Activated CD8-positive, alpha-beta memory T cell treated with anti-CD3 and anti-CD28 coated beads, Interleukin-2, amount 50 U/mL, for 24 hours (primary cell): ENCODE results near the gene NYAP2.

ENCODE experiments used
- DNase-seq: peaks from one replicate; pipeline ENCODE4 v3.0.0-alpha.2; 2020; ENCODE audit errors: extremely low read depth

The NYAP2 gene

DNA sequence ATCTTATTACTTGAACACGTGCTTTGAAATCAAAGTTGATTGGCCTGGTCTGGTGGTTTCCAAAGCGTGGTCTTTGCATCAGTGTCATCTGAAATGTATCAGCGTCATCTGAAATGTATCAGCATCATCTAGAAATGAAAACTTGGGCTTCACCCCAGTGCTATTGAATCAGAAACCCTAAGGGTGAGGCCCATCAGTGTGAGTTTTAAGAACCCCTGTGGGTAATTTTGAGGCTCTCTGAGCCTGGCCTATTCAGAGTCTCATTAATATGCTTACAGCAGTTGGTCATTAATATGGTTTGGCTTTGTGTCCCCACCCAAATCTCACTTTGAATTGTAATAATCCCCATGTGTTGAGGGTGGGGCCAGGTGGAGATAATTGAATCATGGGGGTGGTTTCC, 85.2 kb downstream of the NYAP2 start:
- no peak for DNase-seq

DNA sequence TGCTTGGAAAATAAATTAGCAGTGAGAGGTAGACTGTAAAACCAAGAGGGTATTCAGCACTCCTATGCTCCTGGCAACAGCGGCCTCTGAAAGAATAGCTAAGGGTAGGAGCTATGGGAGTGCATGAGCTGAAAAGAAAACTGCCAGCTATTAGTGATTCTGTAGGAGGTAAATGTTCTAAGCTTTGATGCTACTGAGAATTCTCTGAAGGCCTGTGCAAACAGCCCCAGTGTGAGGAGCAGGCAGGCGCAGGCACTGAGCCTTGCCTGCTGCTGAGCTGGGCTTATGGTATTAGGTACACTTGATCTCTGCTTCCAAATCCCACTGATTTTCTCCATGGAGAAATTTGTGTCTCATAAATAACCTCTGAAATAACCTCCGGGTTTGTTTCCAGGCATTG, 86.7 kb downstream of the NYAP2 start:
- no peak for DNase-seq

DNA sequence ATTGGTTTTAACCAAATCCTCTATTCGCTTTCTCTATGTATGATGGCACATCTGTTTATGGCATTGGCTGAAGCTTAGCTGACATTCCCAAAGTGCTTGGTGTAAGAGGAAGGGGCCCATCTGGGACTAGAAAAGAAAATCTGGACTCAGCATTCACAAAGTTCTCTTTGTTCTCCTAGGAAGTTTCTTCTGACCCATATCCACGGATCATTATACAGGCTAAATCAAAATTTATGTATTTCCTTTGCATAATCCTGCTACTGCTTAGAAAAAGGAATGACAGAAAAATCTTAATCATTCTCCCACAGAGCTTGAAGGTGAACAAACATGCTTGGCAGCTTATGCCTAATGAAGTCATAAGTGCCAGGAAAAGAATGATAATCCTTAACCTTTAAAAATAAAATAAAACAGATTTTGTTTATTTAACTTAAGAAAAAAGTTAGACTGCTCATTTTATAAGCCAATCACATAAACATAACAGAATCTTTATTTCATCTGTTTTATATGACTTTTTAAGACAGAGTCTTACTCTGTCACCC, 88.4 kb downstream of the NYAP2 start:
- DNase-seq: no peak

DNA sequence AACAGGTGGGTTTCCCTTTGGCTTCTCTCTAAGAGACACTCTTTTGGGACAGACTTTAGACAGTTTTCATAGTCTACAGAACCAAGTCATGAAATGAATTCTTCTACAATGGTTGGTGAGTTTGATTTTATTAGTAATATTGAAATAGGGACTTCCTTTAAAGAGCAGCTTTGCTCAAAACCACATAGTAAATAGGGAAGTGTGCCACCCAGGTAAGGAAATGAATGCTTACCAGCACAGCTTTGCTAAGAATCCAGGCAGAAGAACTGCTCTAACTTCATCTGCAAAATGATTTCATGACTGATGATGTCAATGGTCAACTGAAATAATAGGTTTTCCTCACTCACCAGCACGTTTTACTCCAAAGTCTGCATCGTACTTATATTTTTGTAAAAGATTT, 89.2 kb downstream of the NYAP2 start:
- DNase-seq: no peak

DNA sequence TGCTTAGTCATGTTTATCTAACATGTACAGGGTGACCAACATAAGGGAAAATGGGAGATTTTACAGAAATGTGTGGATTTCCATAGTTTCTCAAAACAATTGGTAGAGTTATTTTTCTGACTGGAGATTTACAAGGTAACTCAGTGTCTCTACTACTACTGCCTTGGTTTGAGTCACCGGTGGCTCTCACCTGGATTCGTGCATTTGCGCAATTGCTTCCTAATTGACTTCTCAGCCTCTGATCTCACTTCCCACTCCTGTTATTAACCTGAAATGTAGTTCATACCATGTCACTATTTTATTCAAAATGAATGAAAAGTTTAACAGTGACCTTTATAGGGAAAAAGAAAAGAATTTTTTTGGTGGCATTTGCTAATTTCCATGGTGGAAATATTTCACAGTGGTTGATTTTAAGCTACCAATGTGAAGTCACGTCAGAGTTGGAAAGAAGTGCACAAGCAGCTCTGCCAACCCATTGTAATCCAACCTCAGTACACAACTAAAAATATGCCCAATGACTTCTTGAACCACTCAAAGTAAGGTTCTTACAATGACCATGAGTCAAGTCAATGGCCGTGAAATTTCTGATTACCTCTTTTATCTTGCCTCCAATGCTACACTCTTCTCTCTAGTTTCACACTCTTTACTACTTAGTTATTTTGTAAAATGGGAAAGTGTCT, 94.0 kb downstream of the NYAP2 start:
- no peak for DNase-seq

DNA sequence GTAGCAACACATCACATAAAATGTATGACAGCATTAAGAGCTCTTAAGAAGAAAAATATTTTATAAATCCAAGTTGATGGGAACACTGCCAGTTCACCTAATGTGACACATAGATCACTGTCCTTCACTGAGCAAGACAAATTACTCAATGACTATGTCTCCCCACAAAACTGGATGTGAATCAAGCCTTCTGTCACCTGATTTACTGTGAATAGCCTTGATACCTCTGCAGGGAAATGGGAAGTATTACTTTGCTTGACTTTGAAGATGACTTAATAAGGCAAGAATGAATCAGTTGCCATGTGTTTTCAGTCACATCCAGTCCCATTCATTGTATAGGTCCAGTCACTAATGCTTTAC, 94.6 kb downstream of the NYAP2 start:
- no peak for DNase-seq

DNA sequence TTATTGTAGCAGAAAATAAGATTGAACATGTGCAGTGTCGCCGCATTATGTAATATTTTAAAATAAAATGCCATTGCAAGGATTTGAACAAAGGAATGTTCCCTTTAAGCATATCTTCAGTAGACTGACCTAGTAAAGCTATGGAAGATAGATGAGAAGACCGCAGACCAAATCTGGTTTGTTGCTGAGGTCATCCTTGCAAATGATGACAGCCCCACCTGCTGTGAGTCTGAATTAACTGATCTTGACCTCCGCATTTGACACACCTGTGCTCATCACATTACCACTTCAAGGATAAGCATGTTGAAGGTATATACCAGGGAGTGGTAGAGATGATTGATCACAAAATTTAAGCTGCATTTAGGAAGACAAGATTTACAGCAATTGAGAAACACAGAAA, 96.2 kb downstream of the NYAP2 start:
- no peak for DNase-seq

DNA sequence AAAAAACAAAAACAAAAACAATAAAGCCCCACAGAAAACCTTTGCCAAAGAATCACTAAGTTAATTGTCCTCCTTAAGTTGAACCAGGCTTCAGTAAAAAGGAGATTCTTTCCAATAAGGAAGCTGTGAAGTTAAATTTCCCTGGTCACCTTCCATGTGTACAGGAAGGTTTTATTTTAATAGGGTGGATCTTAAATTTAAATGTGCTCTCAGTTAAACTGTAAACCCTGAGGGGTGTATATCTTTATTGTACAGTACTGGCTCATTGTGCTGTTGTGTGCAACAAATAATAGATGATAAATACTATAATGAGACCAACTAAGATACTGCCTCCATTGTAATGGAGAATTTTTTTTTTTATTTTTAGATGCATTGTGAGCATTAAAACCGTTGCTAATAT, 97.1 kb downstream of the NYAP2 start:
- no peak for DNase-seq

DNA sequence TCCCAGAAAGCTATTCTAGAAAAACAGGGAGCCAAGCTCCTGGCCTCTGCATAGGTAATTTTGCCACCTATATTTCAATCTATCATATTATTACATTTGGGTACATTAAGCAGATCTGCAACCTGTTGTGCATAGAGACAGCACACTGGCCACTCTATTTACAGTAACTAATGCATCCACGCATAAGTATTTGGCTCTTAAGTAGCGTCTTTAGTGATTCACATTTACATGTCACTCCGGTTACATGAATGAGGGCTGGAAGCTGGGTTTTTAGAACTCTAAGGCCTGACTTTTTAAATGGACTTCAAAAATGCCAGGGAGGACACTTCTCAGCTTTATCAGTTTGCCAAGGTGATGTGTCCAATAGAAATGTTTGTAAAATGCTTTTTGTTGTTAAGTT, 97.7 kb downstream of the NYAP2 start:
- no peak for DNase-seq

DNA sequence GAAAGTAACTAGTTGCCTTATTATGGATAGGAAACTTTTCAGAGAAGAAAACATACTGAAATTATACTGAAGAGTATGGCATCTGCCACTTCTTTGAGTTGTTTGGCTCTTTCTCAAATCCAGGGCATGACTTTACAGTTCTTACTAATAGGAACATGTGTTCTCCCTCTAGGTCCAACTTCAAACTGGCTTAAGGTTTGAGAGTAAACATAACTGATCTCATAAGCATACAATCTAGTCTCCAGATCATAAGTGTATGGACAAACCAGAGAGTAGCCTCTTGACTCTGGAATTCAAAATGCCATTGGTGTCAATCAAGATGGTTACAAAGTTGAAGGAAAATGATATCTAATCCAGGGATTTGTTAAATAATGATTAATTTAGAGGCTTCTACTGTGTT, 101.5 kb downstream of the NYAP2 start:
- no peak for DNase-seq

DNA sequence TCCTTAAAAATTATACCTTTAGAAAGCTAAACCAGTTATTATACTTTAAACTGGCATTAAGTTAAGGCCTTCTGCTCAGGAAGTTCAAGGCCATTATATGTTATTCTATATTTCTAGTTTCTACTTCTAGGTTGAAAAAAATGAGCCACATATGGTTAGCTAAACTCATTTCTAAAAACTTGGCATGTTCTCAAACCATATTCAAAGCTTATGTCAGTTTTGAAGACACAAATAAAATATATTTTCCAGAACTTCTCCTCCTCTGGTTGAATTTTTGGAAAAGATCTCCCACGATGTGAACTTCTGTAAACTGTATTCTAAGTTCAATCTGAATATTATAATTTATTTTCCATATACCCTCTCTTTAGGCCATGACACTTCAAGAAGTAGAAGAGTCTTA, 103.5 kb downstream of the NYAP2 start:
- DNase-seq: no peak

DNA sequence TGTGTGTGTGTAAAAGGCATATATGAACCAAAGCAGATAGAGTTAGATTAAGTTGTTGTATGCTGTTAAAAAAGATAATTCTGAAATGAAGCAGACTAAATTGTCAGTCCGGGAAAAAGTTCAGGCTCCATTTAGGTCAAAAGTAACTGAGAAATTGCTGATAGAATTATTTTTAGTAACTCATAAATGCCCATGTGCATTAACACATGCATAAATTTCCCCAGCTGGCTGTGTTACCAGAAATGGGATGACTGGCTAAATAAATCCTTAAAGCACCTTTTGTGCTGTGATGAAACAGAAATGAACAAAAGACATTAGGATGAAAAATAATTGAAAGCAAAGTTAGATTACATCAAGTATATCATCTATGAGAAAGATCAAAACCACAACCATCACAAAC, 111.3 kb downstream of the NYAP2 start:
- no peak for DNase-seq

DNA sequence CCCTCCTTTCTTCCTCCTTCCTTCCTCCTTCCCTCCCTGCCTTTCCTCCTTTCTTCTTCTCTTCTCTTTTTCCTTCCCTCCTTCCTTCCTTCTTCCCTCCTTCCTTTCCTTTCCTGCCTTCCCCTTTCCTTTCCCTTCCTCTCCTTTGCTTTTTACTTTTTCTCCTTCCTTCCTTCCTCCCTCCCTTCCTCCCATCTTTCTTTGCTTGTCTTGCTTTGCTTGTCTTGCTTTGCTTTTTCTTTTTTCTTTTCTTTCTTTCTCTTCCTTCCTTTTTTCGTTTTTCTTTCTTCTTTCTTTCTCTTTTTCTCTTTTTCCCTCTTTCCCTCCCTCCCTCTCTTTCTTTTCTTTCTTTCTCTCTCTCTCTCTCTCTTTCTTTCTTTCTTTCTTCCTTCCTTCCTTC, 113.0 kb downstream of the NYAP2 start:
- DNase-seq: no peak

DNA sequence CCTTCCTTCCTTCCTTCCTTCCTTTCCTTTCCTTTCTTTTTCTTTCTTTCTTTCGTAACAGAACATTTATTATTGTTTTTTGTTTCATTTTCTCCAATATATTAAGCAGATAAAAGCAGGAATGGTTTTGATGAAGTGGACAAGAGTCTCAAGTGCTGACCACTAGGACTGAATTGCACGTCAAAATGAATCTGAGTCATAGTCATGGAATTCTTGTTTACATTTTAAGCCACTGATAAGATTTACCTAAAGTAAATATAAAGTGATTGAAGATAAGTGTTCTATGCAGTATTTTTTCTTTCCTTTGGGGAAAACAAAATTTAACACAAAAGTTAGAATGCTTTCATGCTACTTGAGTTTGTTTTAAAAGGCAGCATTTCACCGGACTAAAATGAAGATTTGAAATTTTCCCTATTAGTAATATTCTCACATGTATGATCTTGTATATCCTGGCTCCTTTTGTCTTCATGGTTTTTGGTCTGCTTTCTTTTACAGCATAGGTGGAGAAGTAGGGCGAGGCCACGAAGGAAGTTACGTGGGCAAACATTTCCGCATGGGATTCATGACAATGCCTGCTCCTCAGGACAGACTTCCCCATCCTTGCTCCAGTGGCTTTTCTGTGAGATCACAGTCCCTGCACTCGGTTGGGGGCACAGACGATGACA, 113.5 kb downstream of the NYAP2 start:
- no peak for DNase-seq

DNA sequence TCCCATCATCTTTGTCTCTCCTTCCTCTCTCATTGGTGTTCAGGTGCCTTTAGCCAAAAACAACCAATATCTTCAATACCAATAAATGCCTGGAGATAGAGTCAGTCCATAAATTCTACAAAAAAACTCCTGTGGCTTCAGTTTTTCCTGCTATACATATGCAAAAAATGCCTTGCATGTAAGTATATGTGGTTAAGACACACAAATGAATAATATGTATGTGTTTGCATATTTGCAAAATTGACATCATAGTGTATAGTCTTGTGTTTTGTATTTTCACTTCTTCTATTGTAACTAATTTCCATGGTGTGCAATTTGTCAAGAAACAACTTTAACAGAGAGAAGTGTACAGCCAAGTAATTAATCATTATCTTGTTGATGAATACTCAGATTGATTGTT, 115.5 kb downstream of the NYAP2 start:
- no peak for DNase-seq

DNA sequence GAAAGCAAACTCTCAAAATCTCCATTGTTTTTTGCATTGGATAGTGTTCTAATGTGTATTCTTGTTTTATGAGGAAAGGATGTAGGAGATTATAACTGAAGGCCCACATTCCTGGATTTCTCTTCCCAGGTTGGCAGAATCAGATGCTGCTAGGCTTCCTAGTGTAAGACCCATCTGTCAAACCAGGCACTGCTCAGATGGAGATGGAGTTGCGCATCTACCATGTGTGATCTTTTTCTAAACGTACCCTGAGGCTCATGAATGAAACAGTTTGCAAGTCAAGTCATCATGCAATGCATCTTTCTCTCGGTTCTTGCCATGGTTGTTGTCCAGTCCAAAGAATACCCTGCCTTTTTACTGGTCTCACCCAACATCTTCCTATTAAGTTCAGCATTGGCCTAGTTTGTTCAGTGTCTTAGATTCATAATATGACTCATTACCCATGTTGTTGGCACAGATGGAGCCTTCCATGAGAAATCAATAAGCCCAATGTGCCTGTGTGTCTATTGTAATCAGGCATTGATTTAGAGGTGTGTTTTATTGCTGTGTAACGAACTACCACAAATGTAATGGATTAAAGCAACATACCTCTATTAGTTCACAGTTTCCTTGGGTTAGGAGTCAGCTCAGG, 127.4 kb downstream of the NYAP2 start:
- DNase-seq: no peak

DNA sequence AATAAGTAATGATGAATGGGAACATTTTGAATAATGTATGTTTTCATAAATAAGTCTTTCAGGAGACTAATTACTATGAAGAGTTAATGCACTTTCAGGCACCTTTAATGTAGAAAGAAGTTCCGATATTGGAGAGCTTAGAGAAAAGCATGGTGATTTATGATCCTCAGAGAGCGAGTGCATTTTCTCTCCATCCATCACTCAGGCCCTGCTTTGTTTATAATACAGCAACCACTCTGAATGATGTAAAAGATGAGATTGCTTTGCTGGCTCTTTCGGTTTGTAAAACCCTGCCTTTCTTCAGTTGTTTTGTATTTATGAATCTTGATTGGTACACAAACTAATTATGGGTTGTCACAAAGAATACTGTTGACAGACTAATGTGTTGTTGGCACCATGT, 132.0 kb downstream of the NYAP2 start:
- no peak for DNase-seq

DNA sequence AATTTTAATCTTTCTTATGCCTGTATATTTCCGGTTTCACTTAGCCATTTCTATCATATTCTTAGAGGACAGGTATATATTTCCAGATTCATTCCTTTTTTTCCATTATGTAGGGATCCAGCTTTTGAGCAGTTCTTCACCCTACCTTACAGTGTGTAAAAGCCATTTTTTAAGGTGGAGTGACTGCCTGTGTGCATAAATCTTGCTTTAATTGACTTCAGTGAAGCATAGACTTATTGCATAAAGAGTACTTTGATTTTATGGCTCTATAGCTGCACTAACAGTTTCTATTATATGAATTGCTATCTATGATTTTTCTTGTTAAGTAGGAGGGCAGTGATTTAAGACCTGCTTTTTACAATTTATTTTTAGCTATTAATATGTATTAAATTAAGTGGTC, 132.6 kb downstream of the NYAP2 start:
- no peak for DNase-seq

DNA sequence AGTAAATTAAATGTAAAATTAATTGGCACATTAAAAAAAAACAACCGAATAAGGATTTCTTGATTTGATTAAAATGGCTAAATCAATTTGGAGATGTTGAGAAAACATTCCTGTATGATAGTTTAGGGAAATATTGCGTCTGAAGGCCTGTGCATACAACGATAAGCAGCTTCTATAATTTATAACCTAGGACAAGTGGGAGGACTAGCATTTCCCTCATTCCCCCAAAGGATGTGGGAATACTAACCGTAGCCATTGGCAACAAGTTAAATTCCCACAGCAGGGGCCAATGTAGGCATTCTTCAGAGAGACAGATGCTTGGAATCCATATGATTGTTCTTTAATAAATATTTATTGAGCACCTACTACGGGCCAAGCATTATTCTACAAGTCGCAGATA, 134.5 kb downstream of the NYAP2 start:
- DNase-seq: no peak

DNA sequence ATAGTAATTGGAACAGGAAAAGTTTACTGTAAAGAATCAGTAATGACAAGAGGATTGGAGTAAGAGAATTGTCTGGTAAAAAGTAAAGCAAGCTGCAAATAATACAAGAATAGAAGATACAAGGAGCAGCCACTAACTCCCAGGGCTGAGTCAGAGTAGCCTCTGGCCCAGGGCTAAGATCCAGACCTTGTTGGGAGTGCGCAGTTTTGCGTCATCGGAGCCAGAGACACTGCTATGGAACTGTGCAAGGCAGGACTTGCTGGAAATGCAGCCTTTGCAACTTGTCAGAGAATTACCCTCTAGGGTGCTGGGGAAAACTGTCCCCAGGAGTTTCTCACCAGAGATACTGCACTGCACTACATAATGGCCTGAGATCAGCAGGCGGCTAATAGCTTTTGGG, 135.2 kb downstream of the NYAP2 start:
- no peak for DNase-seq

DNA sequence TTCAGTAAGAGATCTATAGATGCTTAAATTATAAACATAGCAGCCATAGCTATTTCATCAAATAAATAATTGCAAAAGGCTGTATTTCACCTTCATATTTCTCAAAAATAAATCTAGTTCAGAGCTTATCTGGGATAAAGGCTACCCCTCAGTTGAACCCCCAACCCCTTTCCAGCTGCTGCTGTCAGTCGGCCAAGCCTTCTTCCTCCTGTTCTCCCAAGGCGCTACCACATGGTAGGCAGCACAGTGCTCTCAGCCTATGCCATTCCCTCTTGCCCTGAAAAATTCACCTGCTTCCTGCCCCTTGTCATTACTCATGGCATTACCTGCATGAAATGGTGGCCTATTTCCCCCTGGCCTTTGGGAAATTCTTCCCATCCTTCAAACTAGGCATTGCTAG, 136.5 kb downstream of the NYAP2 start:
- no peak for DNase-seq

DNA sequence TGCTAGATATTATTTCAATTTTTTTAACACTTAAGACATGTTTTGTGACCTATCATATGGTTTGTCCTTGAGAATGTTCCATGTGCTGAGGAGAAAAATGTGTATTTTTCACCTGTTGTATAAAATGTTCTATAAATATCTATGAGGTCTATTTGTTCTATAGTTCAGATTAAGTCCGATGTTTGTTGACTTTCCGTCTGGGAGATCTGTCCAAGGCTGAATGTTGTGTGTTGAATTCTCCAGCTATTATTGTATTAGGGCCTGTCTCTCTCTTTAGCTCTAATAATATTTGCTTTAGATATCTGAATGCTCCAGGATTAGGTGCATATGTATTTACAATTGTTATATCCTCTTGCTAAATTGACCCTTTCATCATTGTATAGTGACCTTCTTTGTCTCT, 144.1 kb downstream of the NYAP2 start:
- DNase-seq: no peak

DNA sequence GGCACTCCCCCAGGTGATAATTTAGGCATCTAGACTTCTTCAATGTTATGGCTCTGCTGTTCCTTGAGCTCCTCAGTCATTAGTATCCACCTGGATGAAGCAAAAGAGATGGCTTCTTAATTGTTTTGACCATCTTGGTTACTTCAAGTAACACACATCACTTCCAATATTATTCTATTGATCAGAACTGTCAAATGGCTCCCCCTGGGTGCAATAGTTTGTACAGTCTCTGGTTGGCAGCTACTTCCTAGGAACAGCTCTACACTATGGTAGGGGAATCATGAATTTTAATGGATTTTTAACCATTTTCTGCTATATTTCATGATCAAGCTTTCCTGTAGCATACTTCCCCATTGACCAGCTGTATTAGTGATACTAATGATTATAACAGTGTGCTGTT, 157.0 kb downstream of the NYAP2 start:
- DNase-seq: no peak
